Stimulated activated CD8-positive, alpha-beta memory T cell treated with anti-CD3 and anti-CD28 coated beads, Interleukin-4, amount 100 ng/mL, for 1 hour (primary cell): ENCODE measurements around the gene DDX10.
A peak's percentile ranks its signal among the peaks of the same experiment; 100 is the strongest.

Experiments used
- DNase-seq, 2 donors: peaks; one replicate each; pipeline ENCODE4 v3.0.0-alpha.2; 2020; ENCODE audit warnings: low read depth in 2 of 2, low spot score in 1 of 2

Gene DDX10

DNA sequence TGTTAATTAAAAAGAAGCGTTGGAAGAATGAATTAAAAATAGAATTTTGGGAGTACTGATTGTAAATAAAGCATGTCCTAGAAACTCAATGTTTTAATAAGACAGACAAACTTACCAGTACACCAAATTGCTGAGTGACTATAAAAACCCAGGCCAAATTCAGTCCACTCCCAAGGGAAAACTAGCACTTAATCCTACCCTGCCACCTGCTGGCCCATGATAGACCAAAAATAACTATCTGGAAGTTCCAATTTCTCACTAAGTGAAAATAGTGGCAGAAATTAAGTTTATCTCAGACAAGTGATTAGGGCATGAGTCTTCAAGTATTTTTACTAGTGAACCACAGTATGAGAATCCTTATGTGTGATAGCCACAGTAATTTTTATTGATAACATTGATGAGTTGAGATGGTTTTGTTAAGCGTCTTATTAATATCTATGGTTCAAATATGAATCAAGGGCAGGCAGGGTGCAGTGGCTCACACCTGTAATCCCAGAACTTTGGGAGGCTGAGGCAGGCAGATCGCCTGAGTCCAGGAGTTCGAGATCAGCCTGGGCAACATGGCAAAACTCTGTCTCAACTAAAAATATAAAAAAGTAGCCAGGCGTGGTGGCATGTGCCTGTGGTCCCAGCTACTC lies 9.8 kb upstream of the DDX10 start:
- no peak for DNase-seq

DNA sequence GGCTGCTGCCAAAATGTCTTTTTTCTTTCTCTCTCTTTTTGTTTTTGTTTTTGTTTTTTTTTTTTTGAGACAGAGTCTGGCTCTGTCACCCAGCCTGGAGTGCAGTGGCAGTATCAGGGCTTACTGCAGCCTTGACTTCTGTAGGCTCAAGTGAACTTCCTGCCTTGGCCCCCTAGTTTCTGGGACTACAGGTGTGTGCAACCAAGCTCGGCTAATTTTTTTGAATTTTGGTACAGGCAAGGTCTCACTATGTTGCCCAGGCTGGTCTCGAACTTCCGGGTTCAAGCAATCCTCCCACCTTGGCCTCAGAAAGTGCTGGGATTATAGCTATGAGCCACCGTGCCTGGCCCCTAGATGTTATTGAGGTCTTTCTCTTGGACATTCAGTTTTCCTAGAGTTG lies 2.2 kb upstream of the DDX10 start:
- no peak for DNase-seq

DNA sequence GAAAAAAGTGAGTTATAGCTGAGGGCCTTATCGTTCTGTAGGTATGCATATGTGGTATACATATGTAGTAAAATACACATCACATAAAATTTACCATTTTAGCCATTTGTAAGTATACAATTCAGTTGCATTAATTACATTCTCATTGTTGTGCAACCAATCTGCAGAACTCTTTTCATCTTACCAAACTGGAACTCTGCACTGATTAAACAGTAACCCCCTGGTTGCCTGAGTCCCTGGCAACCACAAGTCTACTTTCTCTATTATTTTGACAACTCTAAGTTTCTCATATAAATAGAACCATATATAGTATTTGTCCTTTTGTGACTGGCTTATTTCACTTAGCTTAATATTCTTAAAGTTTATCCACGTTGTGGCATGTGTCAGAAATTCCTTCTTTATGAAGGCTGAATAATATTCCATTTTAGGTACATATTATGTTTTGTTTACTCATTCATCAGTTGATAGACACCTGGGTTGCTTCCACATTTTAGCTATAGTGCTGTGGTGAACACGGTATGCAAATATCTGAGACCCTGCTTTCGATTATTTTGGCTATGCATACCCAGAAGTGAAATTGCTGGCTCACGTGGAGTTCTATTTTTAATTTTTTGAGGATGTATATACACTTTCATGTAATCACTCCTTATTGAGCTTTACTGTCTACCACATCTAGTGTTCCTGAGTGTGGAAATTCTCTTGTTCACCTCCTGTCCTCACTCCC lies 1.6 kb upstream of the DDX10 start:
- DNase-seq: no peak

DNA sequence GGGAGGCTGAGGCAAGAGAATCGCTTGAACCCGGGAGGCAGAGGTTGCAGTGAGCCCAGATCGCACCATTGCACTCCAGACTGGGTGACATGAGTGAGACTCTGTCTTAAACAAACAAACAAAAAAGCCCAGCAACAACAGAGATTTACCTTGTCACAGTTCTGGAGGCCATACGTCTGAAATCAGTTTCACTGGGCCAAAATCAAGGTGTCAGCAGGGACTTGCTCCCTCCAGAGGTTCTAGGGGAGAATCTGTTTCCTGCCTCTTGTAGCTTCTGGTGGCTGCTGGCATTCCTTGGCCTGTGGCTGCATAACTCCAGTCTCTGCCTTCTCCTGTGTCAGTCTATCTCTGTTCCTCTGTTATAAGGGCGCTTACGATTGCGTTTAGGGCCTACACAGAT lies 1.5 kb downstream of the DDX10 start:
- no peak for DNase-seq

DNA sequence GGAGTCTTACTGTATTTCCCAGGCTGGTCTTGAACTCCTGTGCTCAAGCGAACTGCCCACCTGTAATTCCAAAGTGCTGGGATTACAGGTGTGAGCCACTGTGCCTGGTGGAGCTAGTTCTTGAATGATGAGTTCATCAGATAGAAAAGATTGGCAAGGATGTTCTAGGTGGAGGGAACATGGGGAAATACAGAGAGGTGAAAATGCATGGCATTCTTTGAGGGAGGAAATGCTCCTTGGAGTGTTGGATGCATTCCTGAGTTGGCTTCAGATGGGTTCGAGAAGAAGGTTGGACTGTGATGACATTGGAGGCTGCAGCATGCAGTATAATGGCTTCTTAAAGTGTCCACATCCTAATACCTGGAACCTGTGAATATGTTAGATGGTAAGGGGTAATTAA lies 4.4 kb downstream of the DDX10 start:
- no peak for DNase-seq

DNA sequence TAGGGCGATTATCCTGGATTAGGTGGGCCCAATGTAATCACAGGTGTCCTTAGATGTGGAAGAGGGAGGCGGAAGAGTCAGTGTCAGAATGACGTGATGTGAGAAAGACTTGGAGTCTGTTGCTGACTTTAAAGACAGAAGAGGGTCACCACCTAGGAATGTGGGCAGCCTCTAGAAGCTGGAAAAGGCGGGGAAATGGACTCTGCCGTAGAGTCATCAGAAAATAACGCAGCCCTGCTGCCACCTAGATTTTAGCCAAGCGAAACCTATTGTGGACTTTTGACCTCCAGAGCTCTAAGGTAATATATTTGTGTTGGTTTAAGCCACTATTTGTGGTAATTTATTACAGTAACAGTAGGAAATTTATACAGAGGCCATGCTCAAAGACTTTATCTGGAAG lies 4.8 kb downstream of the DDX10 start:
- DNase-seq: no peak

DNA sequence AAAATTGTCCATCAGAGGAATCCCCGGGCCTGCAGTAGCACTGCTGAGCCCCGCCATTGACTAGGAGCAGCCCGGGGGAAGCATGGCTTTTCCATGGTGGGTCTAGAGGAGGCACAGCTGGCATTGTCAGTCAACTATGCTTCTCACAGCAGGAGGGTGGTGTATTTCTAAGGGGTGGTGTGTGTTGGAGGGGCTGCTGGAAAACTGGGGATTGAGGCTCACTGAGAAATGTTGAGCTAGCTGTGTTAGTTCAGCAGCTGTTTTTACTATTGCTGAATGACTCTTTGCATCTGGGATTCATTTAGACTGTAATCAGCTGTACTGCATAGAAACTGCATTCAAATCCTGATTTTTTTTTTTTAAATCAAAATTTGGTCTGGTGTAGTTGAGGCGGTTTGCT lies 5.6 kb downstream of the DDX10 start:
- DNase-seq: no peak

DNA sequence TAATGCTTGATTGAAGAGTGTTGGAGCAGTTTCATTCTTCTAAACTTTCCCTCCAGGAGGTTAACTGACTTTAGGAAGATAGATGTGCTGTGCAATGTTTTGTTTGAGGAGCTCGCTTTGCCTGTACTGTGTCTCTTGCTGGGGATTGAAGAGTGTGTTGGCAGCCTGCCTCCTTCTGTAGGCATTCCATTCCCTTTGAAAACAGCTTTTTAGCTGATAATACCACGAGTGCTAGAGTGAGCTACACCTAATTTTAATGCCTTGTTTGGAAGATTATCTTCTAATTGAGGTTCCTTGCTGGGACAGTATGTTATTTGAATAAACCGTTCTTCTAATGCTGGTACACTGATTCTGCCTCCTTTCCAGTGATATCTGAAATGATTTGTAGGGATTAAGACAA lies 7.2 kb downstream of the DDX10 start:
- DNase-seq: no peak

DNA sequence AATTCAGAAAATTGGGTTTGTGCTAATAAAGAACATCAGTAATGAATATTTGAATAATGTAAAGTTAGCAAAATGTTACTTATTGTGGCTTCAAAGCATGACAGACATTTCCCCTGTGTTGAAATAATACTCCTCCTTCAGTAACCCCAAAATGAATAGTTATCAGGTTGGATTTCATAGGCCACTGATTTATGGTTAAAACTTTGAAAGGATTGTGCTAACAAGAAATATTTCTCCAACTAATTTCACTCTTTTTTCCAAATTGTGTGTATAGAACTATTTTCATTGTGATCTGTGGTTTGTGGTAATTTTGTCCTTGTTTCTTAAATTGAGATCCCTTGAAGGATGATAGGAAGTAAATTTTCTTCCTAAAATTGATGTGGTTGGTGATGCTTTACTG lies 7.9 kb downstream of the DDX10 start:
- no peak for DNase-seq

DNA sequence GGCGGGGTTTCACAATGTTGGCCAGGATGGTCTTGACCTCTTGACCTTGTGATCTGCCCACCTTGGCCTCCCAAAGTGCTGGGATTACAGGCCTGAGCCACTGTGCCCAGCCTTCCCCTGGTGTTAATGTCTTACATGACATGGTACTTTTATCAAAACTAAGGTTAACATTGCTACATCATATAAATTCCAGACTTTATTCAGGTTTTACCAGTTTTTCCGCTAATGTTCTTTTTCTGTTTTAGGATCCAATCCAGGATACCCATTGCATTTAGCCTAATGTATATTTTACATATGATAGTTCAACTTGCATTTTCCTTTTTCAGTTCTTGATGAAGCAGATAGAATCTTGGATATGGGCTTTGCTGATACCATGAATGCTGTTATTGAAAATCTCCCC lies 14.2 kb downstream of the DDX10 start:
- no peak for DNase-seq

DNA sequence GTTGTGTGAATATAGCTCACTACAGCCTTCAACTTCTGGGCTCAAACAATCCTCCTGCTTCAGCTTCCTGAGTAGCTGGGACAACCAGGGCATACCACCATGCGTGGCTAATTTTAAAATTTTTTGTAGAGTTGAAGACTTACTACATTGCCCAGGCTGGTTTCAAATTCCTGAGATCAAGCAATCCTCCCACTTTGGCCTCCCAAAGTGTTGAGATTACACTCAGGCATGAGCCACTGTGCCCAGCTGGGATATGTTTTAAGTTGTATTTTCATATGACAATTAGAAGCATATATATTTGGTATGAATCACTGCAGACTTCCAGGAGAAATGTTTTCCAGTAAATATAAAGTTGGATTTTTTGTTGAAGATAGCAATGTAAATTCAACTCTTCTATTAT lies 15.4 kb downstream of the DDX10 start:
- DNase-seq: no peak

DNA sequence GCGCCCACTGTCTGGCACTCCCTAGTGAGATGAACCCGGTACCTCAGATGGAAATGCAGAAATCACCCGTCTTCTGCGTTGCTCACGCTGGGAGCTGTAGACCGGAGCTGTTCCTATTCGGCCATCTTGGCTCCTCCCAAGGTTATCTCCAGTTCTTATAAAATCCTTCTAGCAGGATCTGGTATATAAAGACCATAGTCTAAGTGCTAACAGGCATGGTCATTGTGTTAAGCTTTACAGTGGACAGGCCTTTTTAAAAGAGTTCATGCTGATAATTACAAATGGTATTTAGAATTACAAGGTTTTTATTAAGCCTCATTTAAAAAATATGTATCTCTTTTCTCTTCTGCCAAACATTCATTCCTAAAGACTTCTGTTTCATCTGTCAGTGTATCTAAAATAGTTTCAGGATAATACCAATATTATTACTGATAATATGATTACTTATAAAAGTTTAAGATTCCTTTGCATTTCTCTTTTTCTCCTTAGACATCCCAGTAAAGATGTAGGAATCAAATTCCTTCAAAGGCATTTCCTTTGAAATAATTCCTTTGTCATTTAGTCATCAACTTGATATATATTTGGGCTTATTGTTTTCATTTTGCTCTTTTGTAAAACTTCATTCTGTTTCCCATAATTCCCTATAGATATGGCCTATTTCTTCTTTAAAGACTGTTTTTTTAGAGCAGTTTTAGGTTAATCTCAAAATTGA lies 20.7 kb downstream of the DDX10 start:
- DNase-seq: no peak

DNA sequence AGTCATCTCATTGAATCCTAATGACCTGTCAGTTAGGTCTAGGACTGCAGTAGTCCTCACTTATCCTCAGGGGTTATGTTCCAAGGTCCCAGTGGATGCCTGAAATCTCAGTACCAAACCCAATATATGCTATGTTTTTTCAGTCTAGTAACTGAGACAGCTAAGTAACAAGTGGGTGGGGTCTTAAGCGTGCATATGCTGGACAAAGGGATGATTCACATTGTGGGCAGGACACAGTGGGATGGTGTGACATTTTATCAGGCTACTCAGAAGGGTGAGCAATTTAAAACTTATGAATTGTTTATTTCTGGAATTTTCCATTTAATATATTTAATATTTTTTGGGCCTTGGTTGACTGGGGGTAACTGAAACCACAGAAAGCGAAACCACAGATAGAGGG lies 29.0 kb downstream of the DDX10 start:
- no peak for DNase-seq

DNA sequence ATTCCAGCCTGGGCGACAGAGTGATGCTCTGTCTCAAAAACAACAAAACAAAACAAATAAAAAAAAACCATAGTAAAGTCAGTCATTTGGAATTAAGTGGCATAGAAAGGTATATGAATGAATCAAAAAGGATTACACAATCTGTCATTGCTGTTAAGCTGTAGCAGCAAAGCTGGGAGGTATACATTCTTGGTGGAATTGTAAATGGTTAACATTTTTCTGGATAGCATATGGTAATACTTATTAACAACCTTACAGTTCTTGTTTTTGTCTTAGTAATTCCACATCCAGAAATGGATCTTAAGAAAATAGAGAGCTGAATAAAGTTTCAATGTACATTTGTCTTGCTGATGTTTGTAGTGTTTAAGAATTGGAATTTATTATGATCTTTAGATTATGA lies 30.0 kb downstream of the DDX10 start:
- DNase-seq: no peak

DNA sequence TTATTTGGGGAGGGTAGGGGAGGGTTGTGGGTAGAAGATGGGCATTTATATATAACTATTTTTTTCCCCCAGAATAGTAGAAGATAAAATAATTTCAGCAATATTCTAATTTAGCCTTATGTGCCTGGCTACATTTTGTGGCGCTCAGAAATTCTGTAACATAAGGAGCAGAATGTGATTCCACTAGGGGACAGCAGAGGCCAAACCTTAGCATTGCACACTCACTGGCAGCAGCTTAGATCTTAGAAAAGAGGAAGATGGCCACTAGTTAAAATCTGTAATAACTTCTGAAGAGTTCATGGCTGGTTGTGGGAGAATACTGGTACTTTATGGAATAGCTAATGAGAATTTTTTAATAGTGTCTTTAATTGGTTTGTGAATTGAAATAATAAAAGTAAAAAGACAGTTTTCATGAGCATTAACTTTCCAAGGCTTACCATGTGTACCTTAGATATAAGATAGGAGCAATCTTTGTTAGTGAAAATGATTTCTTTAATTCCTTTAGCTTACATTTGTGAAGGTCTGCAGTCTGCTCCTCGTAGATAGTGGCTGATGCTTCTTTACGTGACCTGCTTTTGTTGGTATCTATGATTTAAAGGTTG lies 33.1 kb downstream of the DDX10 start:
- DNase-seq: peak in 1 of 2 donors; percentile 6

DNA sequence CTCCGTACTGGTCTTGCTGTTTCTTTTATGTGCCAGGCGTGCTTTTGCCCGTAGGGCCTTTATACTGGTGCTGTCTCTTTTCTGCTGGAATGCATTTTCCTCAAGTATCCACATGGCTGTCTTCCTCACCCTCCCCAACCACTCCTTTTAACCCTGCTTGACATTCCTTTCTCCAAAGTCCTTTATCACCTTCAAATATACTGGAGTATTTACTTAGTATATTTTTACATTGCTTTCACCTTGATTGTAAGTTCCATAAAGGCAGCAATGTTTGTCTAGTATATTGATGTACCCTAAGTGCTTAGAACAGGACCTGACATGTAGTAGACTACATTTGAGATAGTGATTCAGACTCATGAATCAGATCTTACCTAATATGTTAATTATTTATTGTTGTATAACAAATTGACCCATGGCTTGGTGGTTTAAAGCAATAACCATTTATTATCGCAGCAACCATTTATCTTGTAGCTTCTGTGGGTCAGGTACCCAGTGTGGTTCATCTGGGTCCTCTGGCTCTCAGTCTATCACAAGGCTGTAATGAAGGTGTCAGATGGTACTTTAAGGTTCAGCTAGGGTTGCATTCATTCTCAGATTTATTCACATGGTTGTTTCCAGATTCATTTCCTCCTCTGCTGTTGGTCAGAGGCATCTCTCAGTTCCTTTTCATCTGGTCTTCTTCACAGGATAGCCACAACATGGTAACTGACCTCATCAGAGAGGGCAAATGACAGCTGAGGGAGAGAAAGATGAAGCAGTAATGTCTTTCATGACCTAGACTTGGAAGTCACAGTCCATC lies 34.2 kb downstream of the DDX10 start:
- no peak for DNase-seq

DNA sequence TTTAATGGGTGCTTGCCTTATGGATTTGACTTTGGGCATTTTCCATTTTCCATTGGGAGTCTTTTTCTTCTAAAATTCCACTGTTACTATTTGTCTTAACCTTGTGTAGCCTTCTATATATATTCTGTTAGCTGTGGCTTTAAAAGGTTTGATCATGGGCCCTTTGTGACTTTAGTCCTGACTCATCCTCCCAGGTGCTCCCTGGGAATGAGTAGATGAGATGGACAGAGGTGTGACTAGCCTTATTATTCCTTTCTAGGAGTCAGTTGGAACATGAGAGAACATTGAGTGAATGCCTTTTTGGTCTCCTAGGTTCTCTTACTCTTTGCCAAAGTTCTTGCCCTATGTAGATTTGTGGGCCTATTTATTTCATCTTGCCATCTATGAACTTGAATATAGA lies 39.0 kb downstream of the DDX10 start:
- DNase-seq: no peak

DNA sequence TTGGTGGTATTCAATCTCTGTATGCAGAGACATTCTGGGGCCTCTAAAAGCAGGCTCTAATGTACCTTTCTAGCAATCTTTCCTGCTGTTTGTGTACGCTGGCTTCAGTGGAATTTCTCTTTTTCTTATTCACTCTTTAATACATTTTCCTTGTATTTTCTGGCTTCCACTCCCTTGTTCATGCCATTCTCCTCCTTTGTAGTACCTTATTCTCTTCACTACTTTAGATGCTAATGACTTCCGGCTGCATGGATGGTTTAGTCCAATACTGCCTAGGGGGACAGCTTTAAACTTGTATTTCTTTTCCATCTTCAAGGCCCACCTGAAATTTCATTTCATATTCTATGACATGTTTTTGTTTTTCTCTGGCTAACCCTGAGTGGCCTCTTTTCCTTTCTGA lies 40.2 kb downstream of the DDX10 start:
- DNase-seq: no peak

DNA sequence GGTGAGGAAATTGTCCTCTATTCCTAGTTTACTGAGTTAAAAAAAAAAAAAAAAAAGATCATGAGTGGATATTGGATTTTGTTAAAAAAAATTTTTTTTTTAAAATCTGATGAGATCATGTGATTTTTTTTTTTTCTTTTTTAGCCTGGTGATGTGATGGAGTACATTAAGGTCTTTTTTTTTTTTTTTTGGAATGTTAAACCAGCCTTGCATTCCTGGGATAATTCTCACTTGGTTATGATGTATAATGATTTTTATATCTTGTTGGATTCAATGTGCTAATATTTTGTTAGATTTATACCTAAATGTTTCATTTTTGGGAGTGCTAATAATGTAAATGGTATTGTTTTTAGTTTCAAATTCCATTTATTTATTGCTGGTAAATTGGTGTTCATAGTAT lies 43.3 kb downstream of the DDX10 start:
- no peak for DNase-seq

DNA sequence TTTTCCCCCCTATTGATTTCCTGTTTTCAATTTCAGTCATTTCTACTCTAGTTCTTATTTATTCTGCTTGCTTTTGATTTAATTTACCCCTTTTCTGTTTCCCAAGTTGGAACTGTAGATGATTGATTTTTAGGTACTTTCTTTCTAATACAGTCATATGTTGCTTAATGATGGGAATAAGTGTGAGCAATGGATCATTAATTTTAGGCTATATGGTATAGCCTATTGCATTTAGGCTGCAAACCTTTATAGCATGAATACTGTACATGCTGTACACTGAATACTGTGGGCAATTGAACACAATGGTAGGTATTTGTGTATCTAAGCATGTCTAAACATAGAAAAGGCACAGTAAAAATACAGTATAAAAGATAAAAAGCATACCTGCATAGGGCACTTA lies 44.9 kb downstream of the DDX10 start:
- no peak for DNase-seq

DNA sequence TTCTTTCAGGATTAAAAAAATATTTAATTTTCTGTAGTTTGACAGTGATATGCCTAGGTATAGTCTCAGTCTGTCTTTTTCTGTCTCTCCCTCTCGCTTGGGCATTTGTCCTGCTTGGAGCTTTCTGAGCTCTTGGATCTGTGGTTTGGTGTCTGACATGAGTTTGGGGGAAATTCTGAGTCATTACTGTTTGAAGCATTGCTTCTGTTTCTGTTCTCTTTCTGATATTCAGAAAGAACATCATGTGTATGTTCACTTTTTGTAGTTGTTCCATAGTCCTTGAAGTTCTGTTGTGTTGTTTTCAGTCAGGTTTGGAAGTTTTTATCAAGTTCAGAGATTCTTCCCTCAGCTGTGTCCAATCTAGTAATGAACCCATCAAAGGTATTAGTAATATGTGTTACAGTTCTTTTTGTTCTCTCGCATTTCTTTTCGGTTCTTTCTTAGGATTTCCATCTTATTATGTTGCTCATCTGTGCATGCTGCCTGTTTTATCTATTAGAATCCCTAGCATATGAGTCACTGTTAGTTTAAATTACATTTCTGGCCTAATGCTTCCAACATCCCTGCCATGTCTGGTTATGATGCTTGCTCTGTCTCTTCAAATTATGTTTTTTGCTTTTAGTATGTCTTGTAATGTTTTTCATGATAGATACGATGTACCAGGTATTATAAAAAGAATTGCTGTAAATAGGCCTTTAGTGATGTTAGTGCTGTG lies 48.4 kb downstream of the DDX10 start:
- DNase-seq: no peak
